Vagina (tissue), 2 donors: Measurements from ENCODE around the gene TPX2.

Experiments
- CTCF ChIP-seq, 3 experiments: fragments of 450-650 bp in 2 of 3; fragments of 200-600 bp in 1 of 3; sonication (generic) in 1 of 3; IDR thresholded peaks; one replicate each; pipeline ENCODE4 v1.5.1; 2017 to 2019; ENCODE audit warnings: antibody characterized with exemption in 3 of 3, mild to moderate bottlenecking in 2 of 3, moderate library complexity in 2 of 3
- POLR2A ChIP-seq, 2 donors: fragments of 450-650 bp; IDR thresholded peaks; one replicate each; pipeline ENCODE4 v1.6.1; 2017; ENCODE audit warnings: antibody characterized with exemption in 2 of 2, mild to moderate bottlenecking in 2 of 2, moderate library complexity in 2 of 2
- POLR2AphosphoS5 ChIP-seq, 2 donors: sonication (generic); formaldehyde crosslinking; IDR thresholded peaks; one replicate each; pipeline ENCODE4 v1.9.0; 2017; ENCODE audit warnings: antibody characterized with exemption in 2 of 2, mild to moderate bottlenecking in 2 of 2, low read depth in 1 of 2; ENCODE audit not compliant: insufficient read depth in 1 of 2

GRCh38 chr20:31848088-31848999, 109.3 kb downstream of the TPX2 start:
- TF ChIP-seq CTCF (IDR thresholded peaks at IDR 0.05) (no peak), POLR2A (IDR thresholded peaks at IDR 0.05) (no peak), POLR2AphosphoS5 (IDR thresholded peaks at IDR 0.05; ENCODE audit: insufficient read depth in 1 of 2, low read depth in 1 of 2) (no peak)
